Bronchial epithelial cell (primary cell): Measurements from ENCODE around the gene PRICKLE2. TPM values are rescaled to one million over a fixed set of nuclear protein-coding genes. Genes with fewer than 3 reads are reported as not detected.

Experiments used
- DNase-seq: peaks from one replicate; pipeline ENCODE4 v3.0.0-alpha.2; 2010; ENCODE audit warnings: low read depth
- FAIRE-seq: peaks from 2 replicates; lab custom pipeline; 2011; peaks lifted over from hg19 to GRCh38; lab: Jason Lieb, UNC
- H3K27me3 ChIP-seq: 2 replicates; pipeline ENCODE4 v1.5.1; 2011; ENCODE audit warnings: low read length; ENCODE audit not compliant: control insufficient read depth, insufficient read depth
- H3K36me3 ChIP-seq: 2 replicates; pipeline ENCODE4 v1.5.1; 2011; ENCODE audit warnings: low read length; ENCODE audit not compliant: control insufficient read depth, insufficient read depth
- H3K4me3 ChIP-seq: 2 replicates; pipeline ENCODE4 v1.5.1; 2011; ENCODE audit warnings: mild to moderate bottlenecking, low read depth, low read length, control low read depth
- total RNA-seq: library from RNA; depleted of rRNA; stranded (reverse); fragments of >200 nt; gene quantifications from 2 replicates; pipeline ENCODE4 v1.2.1, GENCODE V29; 2014
- TF ChIP-seq, protein P1 (sequence below): IDR thresholded peaks from 2 replicates; pipeline ENCODE4 v1.5.1; 2011; ENCODE audit warnings: mild to moderate bottlenecking, moderate library complexity, low read length, control low read depth, inconsistent platforms; ENCODE audit not compliant: insufficient read depth, severe bottlenecking

Gene PRICKLE2
- total RNA-seq, 1 donor from 2014 or later = 2.4 TPM

DNA sequence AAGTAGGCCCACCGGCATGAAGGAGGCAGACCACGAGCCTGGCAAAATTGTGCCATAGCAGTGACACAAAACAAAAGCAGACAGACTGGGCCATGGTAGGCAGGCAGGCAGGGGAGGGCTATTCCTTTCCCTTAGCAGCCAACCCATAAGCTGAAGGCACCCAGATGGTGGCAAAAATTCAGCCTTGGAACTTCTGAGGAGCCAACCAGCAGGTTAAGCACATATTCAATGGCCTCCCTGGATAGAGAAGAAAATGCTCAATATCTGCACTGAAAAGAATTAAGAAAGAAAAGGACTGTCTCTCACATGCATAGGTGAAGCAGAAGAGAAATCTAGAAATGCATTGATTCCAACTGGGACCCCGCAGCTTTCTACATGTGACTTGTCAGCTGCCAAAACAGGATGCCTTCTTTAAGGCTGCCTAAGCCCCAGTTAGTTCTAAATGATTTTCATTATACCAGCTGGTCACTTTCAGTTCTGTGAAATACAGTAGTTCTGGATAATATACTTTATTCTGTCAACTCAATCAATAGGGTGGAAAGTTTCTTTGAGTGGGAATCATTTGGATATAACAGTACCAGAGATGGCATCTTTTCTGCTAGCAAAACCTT lies 2.7 kb downstream of the PRICKLE2 start:
- no peak for DNase-seq
- H3K36me3 ChIP-seq = no peaks in the 10 kb centered on the region
- TF ChIP-seq, protein P1, sequence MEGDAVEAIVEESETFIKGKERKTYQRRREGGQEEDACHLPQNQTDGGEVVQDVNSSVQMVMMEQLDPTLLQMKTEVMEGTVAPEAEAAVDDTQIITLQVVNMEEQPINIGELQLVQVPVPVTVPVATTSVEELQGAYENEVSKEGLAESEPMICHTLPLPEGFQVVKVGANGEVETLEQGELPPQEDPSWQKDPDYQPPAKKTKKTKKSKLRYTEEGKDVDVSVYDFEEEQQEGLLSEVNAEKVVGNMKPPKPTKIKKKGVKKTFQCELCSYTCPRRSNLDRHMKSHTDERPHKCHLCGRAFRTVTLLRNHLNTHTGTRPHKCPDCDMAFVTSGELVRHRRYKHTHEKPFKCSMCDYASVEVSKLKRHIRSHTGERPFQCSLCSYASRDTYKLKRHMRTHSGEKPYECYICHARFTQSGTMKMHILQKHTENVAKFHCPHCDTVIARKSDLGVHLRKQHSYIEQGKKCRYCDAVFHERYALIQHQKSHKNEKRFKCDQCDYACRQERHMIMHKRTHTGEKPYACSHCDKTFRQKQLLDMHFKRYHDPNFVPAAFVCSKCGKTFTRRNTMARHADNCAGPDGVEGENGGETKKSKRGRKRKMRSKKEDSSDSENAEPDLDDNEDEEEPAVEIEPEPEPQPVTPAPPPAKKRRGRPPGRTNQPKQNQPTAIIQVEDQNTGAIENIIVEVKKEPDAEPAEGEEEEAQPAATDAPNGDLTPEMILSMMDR = no peak
- H3K4me3 ChIP-seq = no peak overlapping the region
- FAIRE-seq = no peak
- no peaks in the 10 kb centered on the region for H3K27me3 ChIP-seq

DNA sequence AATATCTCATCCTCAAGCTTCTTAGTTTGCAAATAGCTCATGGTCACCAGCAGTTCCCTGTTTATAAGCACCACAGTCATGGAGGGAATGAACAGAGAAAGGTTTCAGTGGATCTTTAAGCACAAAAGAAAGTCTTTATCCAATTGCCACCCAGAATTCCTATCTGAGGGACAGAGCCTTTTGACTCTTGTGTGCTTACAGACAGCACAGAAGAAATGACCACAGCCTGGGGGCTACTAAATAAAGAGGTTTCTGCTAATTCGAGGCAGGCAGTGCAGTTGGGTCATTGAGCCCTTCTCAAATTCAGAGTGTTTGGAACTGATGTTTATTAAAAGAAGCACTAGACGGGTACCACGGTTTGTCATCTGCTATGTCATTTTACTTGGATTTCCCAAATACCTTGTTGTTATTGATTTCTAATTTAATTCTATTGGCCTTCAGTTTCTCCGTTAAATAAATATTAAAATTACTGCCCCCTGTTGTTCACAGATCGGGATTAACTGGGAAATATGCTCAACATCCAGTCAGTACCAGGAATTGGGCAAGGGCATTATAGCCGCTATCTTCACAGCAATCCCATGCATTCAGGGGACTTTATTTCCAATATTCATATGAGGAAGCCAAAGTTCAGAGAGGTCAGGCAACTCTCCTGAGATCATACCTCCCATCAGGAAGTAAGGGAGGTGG lies 3.6 kb downstream of the PRICKLE2 start:
- DNase-seq (no peak), FAIRE-seq (no peak)
- H3K4me3 ChIP-seq = no peak overlapping the region
- TF ChIP-seq, protein P1 = no peak
- H3K36me3 ChIP-seq = no peaks in the 10 kb centered on the region
- no peaks in the 10 kb centered on the region for H3K27me3 ChIP-seq

DNA sequence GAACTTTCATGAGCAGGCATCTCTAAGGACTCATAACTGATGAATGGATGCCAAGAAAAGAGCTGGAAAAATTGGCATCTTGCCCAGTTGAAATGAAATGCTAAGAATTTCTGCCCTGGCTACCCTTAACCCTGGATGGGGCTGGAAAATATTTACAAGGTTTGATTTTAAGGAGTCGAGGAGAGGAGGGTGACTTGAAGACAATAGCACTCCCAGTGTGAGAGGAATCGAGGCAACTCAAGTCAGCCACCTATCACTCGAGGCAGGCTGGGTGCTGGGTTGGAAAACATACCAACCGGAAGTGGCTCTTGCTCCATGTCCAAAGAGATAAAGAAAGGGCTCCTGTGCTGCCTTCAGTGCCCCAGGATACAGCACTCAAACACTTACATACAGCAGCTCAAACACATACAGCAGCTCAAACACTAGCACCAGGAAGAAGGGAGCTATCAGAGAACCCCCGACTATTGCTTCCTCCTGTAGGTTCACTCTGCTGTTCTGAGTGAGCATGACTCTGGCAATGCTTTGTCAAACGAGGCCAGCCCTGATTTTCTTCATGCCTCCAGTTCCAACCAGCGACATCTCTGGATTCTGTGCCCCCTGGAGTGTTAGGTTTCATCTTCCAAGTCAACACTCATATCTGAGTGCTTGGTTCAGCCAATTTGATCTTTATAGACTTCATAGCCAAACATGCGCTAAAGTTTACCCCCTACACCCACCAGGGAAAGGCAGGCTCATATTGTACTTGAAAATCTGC lies 4.9 kb downstream of the PRICKLE2 start:
- DNase-seq (peak; percentile 34), FAIRE-seq (no peak)
- Histone ChIP-seq H3K27me3 (no peaks in the 10 kb centered on the region), H3K4me3 (no peak overlapping the region), H3K36me3 (no peaks in the 10 kb centered on the region)
- TF ChIP-seq, protein P1 = no peak

DNA sequence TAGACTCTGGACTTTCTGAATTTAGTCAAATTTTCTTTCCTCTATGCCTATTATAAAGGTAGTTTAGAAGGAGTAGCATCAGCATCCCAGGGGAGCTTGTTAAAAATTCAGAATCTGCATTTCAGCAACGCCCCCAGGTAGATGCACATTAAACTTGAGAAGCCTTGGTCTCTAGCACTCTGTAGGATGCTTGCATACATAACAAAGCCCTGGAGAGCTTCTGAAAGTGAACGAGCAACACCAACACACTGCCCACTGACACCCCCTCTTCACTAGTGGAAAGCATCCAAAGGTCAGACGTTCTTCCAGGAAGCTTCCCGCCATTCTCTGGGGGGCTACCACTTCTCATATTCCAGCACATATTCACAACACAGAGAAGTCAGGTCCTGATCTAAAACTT lies 6.5 kb downstream of the PRICKLE2 start:
- no peak for FAIRE-seq

DNA sequence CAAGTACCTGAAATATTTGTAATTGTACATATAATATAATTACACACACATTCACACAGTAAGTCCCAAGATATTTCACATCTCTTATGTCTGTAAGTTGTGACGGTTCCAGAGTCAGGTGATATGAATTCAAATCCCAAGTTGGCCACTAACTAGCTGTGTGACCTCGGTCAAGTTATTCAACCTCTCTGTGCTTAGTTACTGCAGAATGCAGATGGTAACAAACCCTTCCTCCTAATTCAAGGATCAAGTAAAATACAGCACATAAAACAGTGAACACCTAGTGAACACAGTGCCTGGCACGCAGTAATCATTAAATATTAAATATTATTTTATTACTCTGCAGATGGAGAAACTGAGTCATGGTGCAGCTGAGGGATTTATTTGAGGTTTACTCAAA lies 6.9 kb downstream of the PRICKLE2 start:
- TF ChIP-seq, protein P1 = no peak
- no peak overlapping the region for H3K4me3 ChIP-seq
- DNase-seq (no peak), FAIRE-seq (no peak)
- no peaks in the 10 kb centered on the region for H3K36me3 ChIP-seq
- H3K27me3 ChIP-seq = no peaks in the 10 kb centered on the region

More for the DNA sequence above, 6.5 kb downstream of the PRICKLE2 start:
- DNase-seq = no peak
- Histone ChIP-seq H3K36me3 (no peaks in the 10 kb centered on the region), H3K4me3 (no peak overlapping the region), H3K27me3 (no peaks in the 10 kb centered on the region)
- TF ChIP-seq, protein P1 = no peak
